Sigmoid colon (tissue), 4 donors: ENCODE results near the gene TYR.
"Not testable (repeated sequence)": the region's sequence is repeated elsewhere in the genome, so short reads cannot be mapped to it uniquely, and the experiment has no call there.

Experiments used
- POLR2A ChIP-seq, 2 donors: fragments of 450-650 bp; IDR thresholded peaks; one replicate each; pipeline ENCODE4 v1.6.1; 2016; ENCODE audit warnings: antibody characterized with exemption in 2 of 2, mild to moderate bottlenecking in 2 of 2, moderate library complexity in 2 of 2
- POLR2AphosphoS5 ChIP-seq, 4 donors: sonication (generic); formaldehyde crosslinking; IDR thresholded peaks; one replicate each; pipeline ENCODE4 v1.6.1; 2017; ENCODE audit warnings: antibody characterized with exemption in 4 of 4
- TF ChIP-seq, protein P1 (sequence below), 4 experiments: fragments of 450-650 bp in 3 of 4; fragments of 200-600 bp in 1 of 4; IDR thresholded peaks; one replicate each; pipeline ENCODE4 v1.5.1; 2016 to 2019; ENCODE audit warnings: antibody characterized with exemption in 4 of 4, mild to moderate bottlenecking in 3 of 4, moderate library complexity in 2 of 4

DNA sequence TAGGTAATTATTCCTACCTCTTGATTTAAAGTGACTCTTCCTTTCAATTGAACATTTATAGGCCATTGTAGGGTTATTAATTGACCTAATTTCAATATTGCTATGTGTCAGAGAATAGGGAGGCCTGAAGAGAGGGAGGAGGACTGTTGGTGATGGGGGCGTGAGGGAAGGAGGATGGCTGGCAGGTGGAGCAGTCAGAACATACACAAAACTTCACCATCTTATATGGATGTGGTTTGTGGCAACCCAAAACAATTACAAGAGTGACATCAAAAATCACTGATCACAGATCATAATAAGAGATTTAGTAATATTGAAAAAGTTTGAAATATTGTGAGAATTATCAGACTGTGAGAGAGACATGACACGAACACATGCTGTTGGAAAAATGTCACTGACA, 95.5 kb downstream of the TYR start:
- not testable (repeated sequence) for TF ChIP-seq POLR2AphosphoS5, POLR2A (IDR thresholded peaks at IDR 0.05)
- TF ChIP-seq, protein P1, sequence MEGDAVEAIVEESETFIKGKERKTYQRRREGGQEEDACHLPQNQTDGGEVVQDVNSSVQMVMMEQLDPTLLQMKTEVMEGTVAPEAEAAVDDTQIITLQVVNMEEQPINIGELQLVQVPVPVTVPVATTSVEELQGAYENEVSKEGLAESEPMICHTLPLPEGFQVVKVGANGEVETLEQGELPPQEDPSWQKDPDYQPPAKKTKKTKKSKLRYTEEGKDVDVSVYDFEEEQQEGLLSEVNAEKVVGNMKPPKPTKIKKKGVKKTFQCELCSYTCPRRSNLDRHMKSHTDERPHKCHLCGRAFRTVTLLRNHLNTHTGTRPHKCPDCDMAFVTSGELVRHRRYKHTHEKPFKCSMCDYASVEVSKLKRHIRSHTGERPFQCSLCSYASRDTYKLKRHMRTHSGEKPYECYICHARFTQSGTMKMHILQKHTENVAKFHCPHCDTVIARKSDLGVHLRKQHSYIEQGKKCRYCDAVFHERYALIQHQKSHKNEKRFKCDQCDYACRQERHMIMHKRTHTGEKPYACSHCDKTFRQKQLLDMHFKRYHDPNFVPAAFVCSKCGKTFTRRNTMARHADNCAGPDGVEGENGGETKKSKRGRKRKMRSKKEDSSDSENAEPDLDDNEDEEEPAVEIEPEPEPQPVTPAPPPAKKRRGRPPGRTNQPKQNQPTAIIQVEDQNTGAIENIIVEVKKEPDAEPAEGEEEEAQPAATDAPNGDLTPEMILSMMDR (IDR thresholded peaks at IDR 0.05): not testable (repeated sequence)
